ENCODE data around the gene GPR62.
"Not testable (repeated sequence)": the region's sequence is repeated elsewhere in the genome, so short reads cannot be mapped to it uniquely, and the experiment has no call there.

GPR62 gene

GRCh38 chr3:51970606-51971300 is 15.6 kb downstream of the GPR62 start:
- no peak for DNase-seq (ENCODE audit: low spot score)

DNA sequence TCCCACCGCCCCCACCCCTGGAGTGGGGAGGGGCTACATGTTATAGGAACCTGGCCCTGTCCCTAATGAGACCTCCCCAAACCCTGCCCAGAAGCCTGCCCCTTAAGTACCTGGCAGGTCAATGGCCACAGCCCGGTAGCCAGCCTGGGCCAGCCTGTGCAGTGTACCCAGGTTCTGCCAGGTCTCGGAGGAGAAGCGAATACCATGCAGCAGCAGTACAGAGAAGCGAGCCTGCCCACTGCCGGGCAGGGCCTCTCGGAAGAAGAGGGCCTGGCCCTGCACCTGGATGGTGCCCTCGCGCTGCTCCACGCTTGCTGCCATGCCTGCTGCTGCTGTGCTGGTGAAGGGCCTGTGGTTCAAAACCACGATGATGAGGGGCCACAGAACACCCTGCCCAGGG is 16.2 kb downstream of the GPR62 start:
- no peak for DNase-seq (ENCODE audit: low spot score)

DNA sequence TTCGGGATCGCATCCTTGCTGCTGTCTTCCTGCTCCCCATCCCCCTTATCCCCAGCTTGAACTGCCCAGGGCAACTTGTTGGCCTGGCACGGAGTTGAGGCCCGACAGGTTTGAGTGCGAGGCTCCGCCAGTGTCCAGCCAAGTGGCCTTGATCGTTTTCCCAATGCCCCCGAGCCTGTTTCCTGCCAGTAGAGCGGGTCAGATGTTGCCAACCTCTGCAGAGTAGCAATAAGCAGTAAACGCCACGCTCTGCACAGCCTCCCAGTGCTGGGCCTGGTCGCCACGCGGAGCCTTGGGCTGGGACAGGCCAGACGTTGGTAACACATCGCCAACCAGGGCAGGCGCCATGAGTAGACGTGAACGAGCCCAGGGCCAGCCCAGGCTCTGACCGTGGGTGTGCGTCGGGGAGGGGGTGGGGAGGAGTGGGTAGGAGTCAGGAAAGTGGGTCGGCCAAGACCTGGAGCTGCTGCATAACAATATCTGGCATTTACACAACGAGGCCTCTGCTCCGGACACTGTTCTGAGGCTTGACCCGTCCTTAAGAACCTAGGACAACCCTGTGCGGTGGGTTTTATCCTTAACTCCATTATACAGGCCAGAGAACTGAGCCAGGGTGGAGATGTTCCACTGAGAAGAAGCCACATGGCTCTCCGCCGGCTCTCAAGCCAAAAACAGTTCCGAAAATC is 19.2 kb downstream of the GPR62 start:
- DNase-seq (ENCODE audit: low spot score): no peak

DNA sequence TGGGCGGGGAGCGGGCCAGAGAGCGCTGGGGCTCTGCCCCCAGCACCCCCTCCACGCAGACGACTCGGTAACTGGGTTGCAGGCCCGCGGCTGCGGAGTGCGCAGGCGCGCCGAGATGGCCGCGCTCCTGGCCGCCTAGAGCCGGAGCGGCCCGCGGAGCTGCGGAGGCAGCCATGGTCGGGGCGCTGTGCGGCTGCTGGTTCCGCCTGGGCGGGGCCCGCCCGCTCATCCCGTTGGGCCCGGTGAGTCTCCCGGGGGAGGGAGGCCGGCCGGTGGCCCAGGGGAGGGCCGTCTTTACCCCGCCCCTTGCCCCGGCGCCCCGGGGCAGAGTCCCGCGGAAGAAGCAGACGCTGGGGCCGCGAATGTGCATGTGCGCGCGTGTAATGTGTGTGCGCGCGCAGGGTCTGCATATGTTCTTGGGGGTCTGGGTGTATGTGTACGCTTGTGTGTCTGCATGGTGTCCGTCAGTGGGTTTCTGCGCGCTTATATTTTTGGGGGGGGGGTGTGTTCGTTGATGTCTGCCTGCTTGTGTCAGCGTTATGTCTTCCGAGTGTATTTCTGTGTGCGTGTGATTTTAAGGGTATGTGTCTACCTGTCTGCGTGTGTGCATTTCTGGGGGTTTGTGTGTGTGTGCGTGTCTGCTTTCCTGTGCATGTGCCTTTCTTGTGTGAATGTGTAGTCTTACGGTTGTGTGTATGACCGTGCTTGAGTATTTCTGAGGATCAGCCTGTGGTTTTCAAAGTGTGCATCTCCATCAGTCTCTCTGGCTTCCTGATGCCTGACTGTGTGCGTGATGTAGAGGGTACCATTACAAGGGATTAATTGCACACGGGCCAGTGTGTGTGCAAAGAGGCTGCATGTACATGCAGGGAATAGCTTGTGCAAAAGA is 20.0 kb downstream of the GPR62 start, which contains the start of gene ABHD14A:
ABHD14A (plus strand) TSS at position 102 of the 889 bp plus-strand sequence; CDS start at position 174, 72 bp downstream.
- peak; percentile 90 for DNase-seq (ENCODE audit: low spot score)

DNA sequence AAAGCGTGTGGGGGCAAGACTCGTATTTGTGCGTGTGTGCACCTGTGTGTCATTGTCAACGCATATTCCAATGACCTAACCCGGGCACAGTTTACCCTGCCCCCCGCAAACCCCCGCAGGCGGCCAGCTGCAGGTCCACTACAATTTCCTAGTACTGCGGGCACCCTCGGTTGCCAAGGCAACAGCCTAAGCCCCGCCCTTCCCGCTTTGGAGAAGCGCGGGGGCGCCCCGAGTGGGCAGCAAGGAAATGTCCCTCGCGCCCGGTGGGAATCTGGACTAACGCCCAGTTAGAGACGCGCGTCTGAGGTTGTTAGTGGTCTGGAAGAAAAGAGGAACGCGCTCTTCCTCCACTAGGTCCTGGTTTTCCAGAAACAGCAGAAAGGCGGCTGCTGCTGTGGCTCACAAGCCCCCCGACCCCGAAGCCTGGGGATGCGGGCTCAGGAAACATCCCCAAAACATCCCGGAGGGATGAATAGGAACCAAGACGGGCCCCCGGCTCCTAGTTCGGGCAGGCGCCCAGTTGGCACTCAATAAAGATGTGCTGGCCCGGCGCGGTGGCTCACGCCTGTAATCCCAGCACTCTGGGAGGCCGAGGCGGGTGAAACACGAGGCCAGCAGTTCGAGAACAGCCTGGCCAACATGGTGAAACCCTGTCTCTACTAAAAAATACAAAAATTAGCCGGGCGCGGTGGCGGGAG is 20.8 kb downstream of the GPR62 start:
- peak; percentile 82 for DNase-seq (ENCODE audit: low spot score)

DNA sequence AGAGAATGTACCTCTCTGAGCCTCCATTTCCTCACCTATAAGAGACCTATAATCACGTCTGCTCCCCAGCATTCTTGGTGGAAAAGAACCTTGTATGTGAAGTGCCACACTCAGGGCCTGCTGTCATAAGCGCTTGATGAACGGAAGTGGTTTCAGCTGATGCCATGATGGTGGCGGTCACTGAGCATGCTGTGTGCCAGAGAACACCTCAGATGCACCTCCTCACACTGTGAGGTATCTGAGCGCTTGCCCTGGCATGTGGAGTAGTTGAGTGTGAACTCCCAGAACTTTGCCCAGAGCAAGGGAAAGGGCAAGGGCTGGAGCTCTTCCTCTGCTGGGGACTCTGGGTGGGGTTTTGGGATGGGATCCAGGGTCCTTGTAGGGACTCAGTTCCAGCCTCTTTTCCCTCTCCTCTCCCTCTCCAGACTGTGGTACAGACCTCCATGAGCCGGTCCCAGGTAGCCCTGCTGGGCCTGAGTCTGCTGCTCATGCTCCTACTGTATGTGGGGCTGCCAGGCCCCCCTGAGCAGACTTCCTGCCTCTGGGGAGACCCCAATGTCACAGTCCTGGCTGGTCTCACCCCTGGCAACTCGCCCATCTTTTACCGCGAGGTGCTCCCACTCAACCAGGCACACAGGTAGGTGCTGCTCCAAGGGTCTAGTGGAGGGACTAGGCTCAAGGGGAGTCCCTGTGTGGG is 22.4 kb downstream of the GPR62 start:
- no peak for DNase-seq (ENCODE audit: low spot score)

- DNase-seq (ENCODE audit: low spot score): no peak
Observed at GRCh38 chr3:51978143-51978502, 22.9 kb downstream of the GPR62 start.

GRCh38 chr3:51980253-51980652 is 25.1 kb downstream of the GPR62 start:
- DNase-seq (ENCODE audit: low spot score): no peak

- peak; percentile 78 for DNase-seq (ENCODE audit: low spot score)
Observed at GRCh38 chr3:51982352-51982837, 27.2 kb downstream of the GPR62 start.

DNA sequence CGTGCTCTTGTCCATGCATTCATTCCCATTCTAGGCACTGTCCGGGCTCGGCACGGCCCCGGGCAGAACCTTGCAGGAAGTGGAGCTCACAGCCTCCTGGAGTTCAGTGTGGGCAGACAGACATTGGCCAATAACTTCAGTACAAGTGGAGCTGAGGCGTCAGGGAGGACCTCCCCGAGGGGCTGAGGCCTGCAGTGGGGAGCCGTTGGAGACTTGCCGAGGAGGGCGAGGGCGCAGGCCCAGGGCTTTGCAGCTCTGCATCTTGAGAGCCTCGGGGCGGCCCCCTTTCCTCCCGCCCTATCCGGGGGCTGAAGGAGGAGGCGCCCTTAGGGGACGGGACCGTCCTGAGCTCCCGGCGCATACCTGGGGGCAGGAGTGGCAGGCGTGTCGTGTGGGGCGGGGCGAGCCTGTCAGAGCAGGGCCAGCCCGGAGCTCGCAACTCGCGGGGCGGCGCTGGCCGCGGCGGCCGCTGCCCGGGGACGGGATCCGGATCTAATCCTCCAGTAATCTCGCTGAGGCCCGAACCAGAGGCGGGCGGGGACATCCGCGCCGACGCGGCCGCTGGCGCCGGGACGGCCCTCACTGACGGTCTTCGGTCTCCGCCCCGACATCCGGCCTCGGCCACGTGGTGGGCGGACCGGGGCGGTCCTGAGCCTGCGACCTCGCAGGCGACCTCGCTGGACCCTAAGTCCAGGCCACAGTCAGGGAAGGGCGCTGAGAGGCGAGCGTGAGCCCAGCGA is 27.8 kb downstream of the GPR62 start, which contains the start of gene ACY1:
ACY1 (plus strand) TSS at position 698 of the 740 bp plus-strand sequence. CDS start 530 bp downstream, outside the sequence.
- DNase-seq (ENCODE audit: low spot score): peak; percentile 95

GRCh38 chr3:51983578-51984268 is 28.5 kb downstream of the GPR62 start:
- no peak for DNase-seq (ENCODE audit: low spot score)

GRCh38 chr3:51984269-51984647 is 29.1 kb downstream of the GPR62 start:
- no peak for DNase-seq (ENCODE audit: low spot score)

- no peak for DNase-seq (ENCODE audit: low spot score)
Observed at GRCh38 chr3:51985063-51985462, 29.9 kb downstream of the GPR62 start.

- no peak for DNase-seq (ENCODE audit: low spot score)
Observed at GRCh38 chr3:51986010-51986947, 31.1 kb downstream of the GPR62 start.

DNA sequence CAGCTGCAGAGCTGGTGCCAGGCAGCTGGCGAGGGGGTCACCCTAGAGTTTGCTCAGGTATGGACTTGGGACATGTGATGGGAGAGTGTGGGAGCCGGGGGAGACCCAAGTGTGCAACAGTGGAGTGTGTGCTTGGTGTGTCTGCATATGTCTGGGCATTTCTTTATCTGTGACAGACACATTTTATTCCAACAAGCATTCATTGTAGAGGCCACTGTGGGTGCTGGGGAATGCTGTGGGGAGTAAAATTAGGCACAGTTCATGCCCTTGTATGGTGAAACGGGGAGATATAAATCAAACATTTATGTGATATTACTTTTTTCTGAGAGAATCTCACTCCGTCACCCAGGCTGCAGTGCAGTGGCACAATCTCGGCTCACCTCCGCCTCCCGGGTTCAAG is 32.4 kb downstream of the GPR62 start:
- no peak for DNase-seq (ENCODE audit: low spot score)

DNA sequence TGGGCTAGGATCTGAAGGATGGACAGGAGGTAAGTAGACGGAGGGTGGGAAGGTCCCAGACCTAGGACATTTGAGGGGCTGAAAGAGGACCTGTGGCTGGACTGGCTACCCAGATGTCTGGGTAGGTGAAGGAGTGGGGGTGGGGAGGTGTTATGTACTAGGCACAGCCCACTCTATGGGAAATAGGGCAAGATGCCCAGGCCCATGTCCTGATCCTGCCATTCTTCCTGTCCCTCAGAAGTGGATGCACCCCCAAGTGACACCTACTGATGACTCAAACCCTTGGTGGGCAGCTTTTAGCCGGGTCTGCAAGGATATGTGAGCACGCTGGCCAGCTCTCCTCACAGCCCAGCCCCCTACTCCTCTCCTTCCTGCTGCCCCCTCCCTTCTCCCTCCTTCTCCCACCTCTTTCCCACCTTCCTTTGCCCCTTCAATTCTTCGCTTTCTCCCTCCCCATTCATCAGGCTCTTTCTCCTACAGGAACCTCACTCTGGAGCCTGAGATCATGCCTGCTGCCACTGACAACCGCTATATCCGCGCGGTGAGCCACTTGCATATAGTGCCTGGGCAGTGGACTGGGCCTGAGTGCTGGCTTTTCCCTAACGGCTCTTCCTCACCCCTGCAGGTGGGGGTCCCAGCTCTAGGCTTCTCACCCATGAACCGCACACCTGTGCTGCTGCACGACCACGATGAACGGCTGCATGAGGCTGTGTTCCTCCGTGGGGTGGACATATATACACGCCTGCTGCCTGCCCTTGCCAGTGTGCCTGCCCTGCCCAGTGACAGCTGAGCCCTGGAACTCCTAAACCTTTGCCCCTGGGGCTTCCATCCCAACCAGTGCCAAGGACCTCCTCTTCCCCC is 33.3 kb downstream of the GPR62 start:
- no peak for DNase-seq (ENCODE audit: low spot score)

DNA sequence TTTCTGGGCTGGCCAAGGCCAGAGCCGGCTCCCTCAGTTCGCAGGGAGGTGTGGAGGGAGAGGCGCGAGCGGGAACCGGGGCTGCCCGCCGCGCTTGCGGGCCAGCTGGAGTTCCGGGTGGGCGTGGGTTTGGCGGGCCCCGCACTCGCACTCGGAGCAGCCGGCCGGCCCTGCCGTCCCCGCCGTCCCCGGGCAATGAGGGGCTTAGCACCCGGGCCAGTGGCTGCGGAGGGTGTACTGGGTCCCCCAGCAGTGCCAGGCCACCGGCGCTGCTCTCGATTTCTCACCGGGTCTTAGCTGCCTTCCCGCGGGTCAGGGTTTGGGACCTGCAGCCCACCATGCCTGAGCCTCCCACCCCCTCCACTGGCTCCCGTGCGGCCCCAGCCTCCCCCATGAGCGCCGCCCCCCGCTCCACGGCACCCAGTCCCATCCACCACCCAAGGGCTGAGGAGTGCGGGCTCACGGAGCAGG is 35.4 kb downstream of the GPR62 start:
- DNase-seq (ENCODE audit: low spot score): not testable (repeated sequence)
